HEK293 (cell line): Measurements from ENCODE around the gene CEBPG.

Experiments
- HOXA7 ChIP-seq: sonication (generic); formaldehyde crosslinking; IDR thresholded peaks from 2 replicates; pipeline ENCODE4 v1.8.1; 2022; ENCODE audit warnings: missing genetic modification reagents, borderline replicate concordance
- IKZF3 ChIP-seq: fragments of 450-650 bp; IDR thresholded peaks from 2 replicates; pipeline ENCODE4 v1.5.0; 2018; ENCODE audit warnings: missing biosample characterization, mild to moderate bottlenecking, missing genetic modification characterization, moderate library complexity
- TCF7L2 ChIP-seq: IDR thresholded peaks from 2 replicates; pipeline ENCODE4 v1.6.1; 2011; ENCODE audit warnings: low read depth, mild to moderate bottlenecking, inconsistent platforms, low read length, moderate library complexity, borderline replicate concordance
- ZEB2 ChIP-seq: fragments of 450-650 bp; formaldehyde crosslinking; IDR thresholded peaks from 2 replicates; pipeline ENCODE4 v1.5.1; 2016; ENCODE audit warnings: missing biosample characterization, missing genetic modification characterization
- ZNF133 ChIP-seq: fragments of 450-650 bp; formaldehyde crosslinking; IDR thresholded peaks from 2 replicates; pipeline ENCODE4 v1.5.1; 2016; ENCODE audit warnings: missing biosample characterization, missing genetic modification characterization
- TF ChIP-seq, protein P1 (sequence below): fragments of 450-650 bp; formaldehyde crosslinking; IDR thresholded peaks from 2 replicates; pipeline ENCODE4 v1.5.1; 2016; ENCODE audit warnings: missing biosample characterization, missing genetic modification characterization
- TF ChIP-seq, protein P2 (sequence below): fragments of 450-650 bp; formaldehyde crosslinking; IDR thresholded peaks from 2 replicates; pipeline ENCODE4 v1.5.1; 2016; ENCODE audit warnings: missing biosample characterization, missing genetic modification characterization

DNA sequence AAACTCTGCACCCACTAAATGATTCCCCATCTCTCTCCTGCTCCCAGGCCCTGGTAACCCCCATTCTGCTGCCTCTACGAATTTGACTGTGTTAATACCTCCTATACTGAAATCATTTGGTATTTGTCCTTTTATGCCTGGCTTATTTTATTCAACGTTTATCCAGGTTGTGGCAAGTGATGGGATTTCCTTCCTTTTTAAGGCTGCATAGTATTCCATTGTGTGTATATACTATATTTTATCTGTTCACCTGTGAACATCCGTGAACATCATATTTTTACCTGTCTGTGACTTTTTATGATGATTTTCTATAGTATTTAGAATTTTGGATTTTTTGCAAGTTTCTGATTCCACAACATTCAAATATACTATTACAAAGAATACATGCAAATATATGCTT, 13.9 kb upstream of the CEBPG start:
- no peak for TF ChIP-seq TCF7L2
- no peak for TF ChIP-seq IKZF3
- TF ChIP-seq HOXA7 (CRISPR knock-in tag), result no peak
- TF ChIP-seq, protein P1, sequence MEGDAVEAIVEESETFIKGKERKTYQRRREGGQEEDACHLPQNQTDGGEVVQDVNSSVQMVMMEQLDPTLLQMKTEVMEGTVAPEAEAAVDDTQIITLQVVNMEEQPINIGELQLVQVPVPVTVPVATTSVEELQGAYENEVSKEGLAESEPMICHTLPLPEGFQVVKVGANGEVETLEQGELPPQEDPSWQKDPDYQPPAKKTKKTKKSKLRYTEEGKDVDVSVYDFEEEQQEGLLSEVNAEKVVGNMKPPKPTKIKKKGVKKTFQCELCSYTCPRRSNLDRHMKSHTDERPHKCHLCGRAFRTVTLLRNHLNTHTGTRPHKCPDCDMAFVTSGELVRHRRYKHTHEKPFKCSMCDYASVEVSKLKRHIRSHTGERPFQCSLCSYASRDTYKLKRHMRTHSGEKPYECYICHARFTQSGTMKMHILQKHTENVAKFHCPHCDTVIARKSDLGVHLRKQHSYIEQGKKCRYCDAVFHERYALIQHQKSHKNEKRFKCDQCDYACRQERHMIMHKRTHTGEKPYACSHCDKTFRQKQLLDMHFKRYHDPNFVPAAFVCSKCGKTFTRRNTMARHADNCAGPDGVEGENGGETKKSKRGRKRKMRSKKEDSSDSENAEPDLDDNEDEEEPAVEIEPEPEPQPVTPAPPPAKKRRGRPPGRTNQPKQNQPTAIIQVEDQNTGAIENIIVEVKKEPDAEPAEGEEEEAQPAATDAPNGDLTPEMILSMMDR (tag by site-specific recombination), result no peak
- TF ChIP-seq, protein P2, sequence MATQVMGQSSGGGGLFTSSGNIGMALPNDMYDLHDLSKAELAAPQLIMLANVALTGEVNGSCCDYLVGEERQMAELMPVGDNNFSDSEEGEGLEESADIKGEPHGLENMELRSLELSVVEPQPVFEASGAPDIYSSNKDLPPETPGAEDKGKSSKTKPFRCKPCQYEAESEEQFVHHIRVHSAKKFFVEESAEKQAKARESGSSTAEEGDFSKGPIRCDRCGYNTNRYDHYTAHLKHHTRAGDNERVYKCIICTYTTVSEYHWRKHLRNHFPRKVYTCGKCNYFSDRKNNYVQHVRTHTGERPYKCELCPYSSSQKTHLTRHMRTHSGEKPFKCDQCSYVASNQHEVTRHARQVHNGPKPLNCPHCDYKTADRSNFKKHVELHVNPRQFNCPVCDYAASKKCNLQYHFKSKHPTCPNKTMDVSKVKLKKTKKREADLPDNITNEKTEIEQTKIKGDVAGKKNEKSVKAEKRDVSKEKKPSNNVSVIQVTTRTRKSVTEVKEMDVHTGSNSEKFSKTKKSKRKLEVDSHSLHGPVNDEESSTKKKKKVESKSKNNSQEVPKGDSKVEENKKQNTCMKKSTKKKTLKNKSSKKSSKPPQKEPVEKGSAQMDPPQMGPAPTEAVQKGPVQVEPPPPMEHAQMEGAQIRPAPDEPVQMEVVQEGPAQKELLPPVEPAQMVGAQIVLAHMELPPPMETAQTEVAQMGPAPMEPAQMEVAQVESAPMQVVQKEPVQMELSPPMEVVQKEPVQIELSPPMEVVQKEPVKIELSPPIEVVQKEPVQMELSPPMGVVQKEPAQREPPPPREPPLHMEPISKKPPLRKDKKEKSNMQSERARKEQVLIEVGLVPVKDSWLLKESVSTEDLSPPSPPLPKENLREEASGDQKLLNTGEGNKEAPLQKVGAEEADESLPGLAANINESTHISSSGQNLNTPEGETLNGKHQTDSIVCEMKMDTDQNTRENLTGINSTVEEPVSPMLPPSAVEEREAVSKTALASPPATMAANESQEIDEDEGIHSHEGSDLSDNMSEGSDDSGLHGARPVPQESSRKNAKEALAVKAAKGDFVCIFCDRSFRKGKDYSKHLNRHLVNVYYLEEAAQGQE, result no peak
- TF ChIP-seq ZEB2, result no peak
- no peak for TF ChIP-seq ZNF133
